BLaER1 (cell line): ENCODE measurements around the gene GLS.
A peak's percentile ranks its signal among the peaks of the same experiment; 100 is the strongest.

Experiments
- H3K27ac ChIP-seq: shearing (Covaris generic); formaldehyde crosslinking; 2 replicates; pipeline ENCODE4 v1.8.1; 2022
- H3K27me3 ChIP-seq: shearing (Covaris generic); formaldehyde crosslinking; 2 replicates; pipeline ENCODE4 v1.8.1; 2022
- H3K36me3 ChIP-seq: shearing (Covaris generic); formaldehyde crosslinking; 2 replicates; pipeline ENCODE4 v1.8.1; 2022
- H3K4me1 ChIP-seq: shearing (Covaris generic); formaldehyde crosslinking; 2 replicates; pipeline ENCODE4 v1.8.1; 2022
- H3K4me2 ChIP-seq: shearing (Covaris generic); formaldehyde crosslinking; 2 replicates; pipeline ENCODE4 v1.8.1; 2022
- H3K4me3 ChIP-seq: shearing (Covaris generic); formaldehyde crosslinking; 2 replicates; pipeline ENCODE4 v1.8.1; 2022
- H3K9ac ChIP-seq: shearing (Covaris generic); formaldehyde crosslinking; 2 replicates; pipeline ENCODE4 v1.8.1; 2022
- H3K9me3 ChIP-seq: shearing (Covaris generic); formaldehyde crosslinking; 2 replicates; pipeline ENCODE4 v1.8.1; 2022
- H4K20me1 ChIP-seq: shearing (Covaris generic); formaldehyde crosslinking; 2 replicates; pipeline ENCODE4 v1.8.1; 2022
- Cebpa-rat ChIP-seq: shearing (Covaris generic); IDR thresholded peaks from 2 replicates; pipeline ENCODE4 v1.8.1; 2022

GLS gene

DNA sequence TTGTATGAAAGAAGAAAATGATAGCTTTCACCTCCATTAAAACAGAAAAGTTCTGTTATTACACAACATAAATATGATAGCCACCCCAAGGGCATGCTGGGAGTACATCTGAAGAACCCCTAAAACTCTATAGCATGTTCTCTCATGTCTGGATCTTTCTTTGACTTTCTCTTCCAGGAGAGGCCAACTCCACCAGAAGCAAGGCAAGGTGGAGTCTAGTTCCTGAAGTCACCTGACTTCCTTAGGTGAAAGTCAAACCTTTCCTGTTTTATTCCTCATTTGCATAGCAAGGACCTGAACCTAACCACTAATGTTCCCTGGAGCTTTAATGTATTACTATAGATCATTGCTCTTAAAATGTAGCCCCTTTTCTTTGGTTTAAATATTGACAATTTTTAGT, 127.7 kb downstream of the GLS start:
- H3K4me1 ChIP-seq, result peaks cover 10% of the 10 kb centered on the region
- H3K4me2 ChIP-seq, result no peak overlapping the region
- H3K4me3 ChIP-seq, result no peak overlapping the region
- 0 out of 2 replicates have a peak, but pooled peaks cover 7% of the 10 kb centered on the region for H4K20me1 ChIP-seq
- H3K27me3 ChIP-seq, result no peaks in the 10 kb centered on the region
- no peak overlapping the region for H3K27ac ChIP-seq
- no peak for TF ChIP-seq Cebpa-rat
- H3K9me3 ChIP-seq, result 0 out of 2 replicates have a peak, but pooled peaks cover 2% of the 10 kb centered on the region
- H3K9ac ChIP-seq, result no peak overlapping the region
- peaks cover 69% of the 10 kb centered on the region for H3K36me3 ChIP-seq

DNA sequence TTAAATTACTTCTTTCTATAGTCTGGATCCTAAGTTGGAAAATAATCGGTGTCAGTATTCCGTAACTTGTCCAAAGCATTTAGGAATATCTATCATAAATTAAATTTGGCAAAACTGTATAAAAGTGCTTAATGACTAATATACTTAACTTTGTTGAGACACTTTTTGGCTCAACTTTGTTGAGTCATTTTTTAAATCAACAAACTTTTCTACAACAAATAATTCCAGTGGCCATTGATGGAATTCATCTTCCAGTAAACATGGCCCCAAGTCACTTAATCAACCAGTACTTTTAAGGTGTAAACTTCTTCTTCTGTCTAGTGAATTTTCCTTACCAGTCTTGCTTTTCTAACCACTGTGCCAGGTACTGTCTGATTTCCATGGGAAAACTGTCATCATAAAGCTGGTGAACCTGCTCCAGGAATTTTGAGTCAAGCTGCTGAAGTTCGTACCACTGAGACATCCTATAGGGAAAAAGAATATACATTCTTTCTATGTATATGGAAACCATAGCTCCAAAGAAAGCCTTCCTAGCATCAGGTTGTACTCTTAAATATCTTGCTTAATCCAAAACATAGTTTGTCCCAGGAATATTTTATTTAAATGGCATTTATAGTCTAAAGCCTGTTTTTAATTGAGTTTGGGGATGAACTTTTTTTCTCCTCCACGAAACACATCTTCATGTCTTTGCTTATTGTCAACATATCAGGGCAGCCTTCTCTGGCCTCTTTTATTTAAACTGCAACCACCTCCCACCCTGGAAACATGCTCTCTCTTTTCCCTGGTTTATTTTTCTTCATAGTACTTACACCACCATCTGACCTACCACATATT, 129.1 kb downstream of the GLS start:
- no peak overlapping the region for H3K4me3 ChIP-seq
- no peaks in the 10 kb centered on the region for H3K9me3 ChIP-seq
- H3K9ac ChIP-seq, result no peak overlapping the region
- H3K27ac ChIP-seq, result no peak overlapping the region
- no peaks in the 10 kb centered on the region for H3K27me3 ChIP-seq
- H3K4me1 ChIP-seq, result peaks cover 19% of the 10 kb centered on the region
- peaks cover 54% of the 10 kb centered on the region for H3K36me3 ChIP-seq
- TF ChIP-seq Cebpa-rat, result no peak
- 0 out of 2 replicates have a peak, but pooled peaks cover 7% of the 10 kb centered on the region for H4K20me1 ChIP-seq
- no peak overlapping the region for H3K4me2 ChIP-seq

DNA sequence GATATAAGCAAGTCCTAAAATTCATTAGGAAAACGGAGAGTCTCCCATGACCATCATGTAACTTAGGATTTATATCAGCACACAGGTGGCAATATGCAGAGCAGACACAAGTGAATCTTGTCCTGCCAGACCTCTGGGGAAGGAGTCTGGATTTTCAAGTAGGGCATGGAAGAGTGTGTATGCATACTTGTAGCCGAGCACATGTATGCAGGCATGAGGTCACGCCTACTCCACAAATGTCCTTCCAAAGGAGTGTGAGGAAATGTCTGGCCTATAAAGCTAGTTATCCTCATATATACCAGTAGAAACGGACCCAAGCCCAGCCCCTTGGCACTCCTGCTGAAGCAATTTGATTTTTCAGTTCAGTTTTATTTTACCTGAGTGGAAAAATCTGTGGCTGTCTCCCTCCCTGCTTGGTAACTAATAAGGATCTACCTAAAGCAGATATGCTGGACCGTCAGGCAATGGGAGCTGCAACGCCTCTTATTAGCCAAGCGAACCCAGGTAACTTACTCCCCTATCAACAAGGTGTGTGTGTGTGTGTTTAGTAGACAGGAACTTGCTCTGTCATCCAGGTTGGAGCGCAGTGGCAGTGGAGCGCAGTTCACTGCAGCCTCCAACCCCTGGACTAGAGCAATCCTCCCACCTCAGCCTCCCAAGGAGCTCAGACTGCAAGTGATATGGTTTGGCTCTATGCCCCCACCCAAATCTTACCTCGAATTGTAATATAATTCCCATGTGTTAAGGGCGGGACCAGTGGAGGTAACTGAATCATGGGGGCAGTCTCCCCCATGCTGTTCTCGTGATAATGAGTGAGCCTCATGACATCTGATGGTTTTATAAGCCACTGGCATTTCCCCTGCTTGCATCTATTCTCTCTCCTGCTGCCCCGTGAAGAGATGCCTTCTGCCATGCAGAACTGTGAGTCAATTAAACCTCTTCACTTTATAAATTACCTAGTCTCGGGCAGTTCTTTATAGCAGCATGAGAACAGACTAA, 130.6 kb downstream of the GLS start:
- 0 out of 2 replicates have a peak, but pooled peaks cover 7% of the 10 kb centered on the region for H4K20me1 ChIP-seq
- no peaks in the 10 kb centered on the region for H3K27me3 ChIP-seq
- H3K4me1 ChIP-seq, result peaks cover 22% of the 10 kb centered on the region
- no peaks in the 10 kb centered on the region for H3K9me3 ChIP-seq
- TF ChIP-seq Cebpa-rat, result no peak
- H3K4me2 ChIP-seq, result no peak overlapping the region
- H3K9ac ChIP-seq, result no peak overlapping the region
- peaks cover 40% of the 10 kb centered on the region for H3K36me3 ChIP-seq
- no peak overlapping the region for H3K4me3 ChIP-seq
- H3K27ac ChIP-seq, result no peak overlapping the region

DNA sequence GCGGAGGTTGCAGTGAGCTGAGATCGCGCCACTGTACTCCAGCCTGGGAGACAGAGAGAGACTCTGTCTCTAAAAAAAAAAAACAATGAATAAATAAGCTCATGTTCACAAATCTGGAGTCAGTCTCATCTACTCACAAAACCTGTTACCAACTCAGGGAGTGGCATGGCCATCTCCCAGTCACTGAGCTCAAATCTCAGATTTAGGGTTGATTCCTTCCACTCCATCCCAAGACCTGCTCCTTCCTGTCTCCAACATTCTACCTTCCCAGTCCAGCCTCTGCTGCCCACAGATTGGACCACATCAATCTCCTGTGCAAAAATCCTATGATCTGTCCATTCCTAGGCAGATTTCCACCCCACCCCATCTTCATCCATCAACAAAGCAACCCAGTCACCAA, 131.7 kb downstream of the GLS start:
- peak overlapping the region; percentile 92 for H3K4me2 ChIP-seq
- no peaks in the 10 kb centered on the region for H3K9me3 ChIP-seq
- peaks cover 28% of the 10 kb centered on the region for H3K36me3 ChIP-seq
- H3K27ac ChIP-seq, result no peak overlapping the region
- H3K9ac ChIP-seq, result no peak overlapping the region
- H3K4me1 ChIP-seq, result peaks cover 22% of the 10 kb centered on the region
- no peak overlapping the region for H3K4me3 ChIP-seq
- 0 out of 2 replicates have a peak, but pooled peaks cover 7% of the 10 kb centered on the region for H4K20me1 ChIP-seq
- H3K27me3 ChIP-seq, result no peaks in the 10 kb centered on the region
- no peak for TF ChIP-seq Cebpa-rat

DNA sequence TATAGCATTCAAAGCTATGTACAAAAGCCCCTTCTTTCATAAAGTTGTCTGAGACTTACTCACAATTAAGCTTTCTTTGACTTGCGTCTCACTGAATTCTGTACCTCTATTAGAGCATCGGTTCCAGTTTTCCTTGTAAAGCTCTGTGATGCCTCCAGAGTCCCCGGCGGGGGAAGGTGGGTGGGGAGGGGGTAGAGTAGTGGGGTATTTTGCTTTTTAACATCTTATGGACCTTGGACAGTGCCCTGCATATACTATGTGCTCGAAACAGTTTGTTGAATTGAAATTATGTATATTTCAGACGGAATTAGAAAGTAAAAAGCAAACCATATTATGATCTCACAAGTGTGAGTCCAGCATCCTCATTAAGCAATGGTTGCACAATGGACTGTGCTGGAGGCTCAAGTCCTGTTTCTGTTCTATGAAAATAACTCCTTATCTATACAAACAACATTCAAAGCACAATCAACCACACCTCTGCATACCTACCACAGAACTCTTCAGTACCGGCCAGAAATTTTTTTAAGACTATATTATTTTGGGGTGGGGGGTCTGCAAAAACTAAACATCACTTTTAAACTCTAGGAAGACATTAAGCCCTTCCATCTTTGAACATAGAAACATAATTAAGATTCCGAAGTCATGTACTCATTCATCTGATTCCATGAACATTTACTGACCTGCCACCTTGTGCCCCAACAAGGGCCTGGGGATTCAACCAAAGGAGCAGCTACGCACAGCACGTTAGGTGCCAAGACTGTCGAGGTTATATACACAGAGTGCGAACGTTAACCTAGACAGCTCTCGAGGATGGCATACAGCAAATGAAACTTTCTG, 132.4 kb downstream of the GLS start:
- H3K27me3 ChIP-seq, result no peaks in the 10 kb centered on the region
- peak overlapping the region; percentile 87; the same call in 1 of the 2 replicates for H3K27ac ChIP-seq
- peaks cover 22% of the 10 kb centered on the region for H3K36me3 ChIP-seq
- peaks cover 22% of the 10 kb centered on the region for H3K4me1 ChIP-seq
- no peaks in the 10 kb centered on the region for H3K9me3 ChIP-seq
- peak overlapping the region; percentile 92 for H3K4me2 ChIP-seq
- peak overlapping the region; percentile 90 for H3K9ac ChIP-seq
- no peak for TF ChIP-seq Cebpa-rat
- H3K4me3 ChIP-seq, result peak overlapping the region; percentile 95
- H4K20me1 ChIP-seq, result 0 out of 2 replicates have a peak, but pooled peaks cover 7% of the 10 kb centered on the region

DNA sequence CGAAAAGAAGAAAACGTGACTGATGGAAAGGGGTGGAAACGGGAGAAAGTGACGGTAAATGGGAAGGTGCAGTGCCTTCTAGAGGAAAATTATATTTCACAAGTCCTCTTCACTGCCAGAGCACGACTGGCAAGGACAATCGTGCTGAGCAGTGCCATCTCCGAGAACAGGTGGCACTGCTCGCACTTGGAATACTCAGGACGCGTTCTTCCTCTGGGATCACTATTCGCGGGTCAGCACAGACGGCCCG, 133.0 kb downstream of the GLS start:
- Histone ChIP-seq H3K36me3 (peaks cover 17% of the 10 kb centered on the region), H3K27me3 (no peaks in the 10 kb centered on the region), H3K4me3 (peak overlapping the region; percentile 95), H3K9me3 (no peaks in the 10 kb centered on the region), H3K9ac (peak overlapping the region; percentile 90), H4K20me1 (0 out of 2 replicates have a peak, but pooled peaks cover 7% of the 10 kb centered on the region), H3K4me2 (peak overlapping the region; percentile 92), H3K4me1 (peaks cover 22% of the 10 kb centered on the region), H3K27ac (peak overlapping the region; percentile 87)
- TF ChIP-seq Cebpa-rat, result no peak

DNA sequence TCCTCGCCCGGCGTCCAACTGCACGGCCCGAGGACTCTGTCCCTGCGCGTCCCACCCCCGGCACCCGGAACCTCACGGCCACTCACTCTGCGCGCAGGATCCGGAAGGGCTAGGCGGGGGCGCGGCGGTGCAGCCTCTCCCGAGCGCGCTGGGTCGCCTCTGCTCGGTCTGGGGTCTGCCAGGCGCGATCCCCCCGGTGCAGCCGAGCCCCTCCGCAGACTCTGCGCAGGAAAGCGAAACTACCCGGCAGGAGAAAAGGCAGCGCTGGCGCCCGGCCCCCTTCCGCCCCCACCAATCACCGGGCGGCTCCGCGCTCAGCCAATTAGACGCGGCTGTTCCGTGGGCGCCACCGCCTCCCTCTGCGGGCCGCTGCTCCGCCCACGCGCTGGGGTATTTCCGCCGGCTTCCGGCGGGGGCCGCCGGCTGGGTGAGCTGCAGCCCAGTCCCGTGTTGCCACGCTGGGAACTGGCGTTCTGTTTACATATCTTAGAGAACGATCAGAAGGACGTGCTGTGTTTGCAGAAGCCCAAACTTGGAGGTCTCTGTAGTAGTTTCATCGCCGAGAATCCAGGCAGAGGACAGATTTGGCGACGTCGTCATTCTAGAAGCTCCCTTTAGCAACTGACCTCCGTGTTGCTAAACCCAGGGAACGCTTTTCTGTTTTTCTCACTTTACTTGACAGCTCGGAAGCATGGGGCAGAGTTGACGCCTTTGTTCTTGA, 133.5 kb downstream of the GLS start, which contains the start of gene STAT1:
Gene STAT1, minus strand, starts transcription at position 240 of the 721 bp plus-strand sequence. CDS start 4,168 bp downstream, outside the sequence.
- peak within 1 kb of the TSS; percentile 90 for H3K9ac ChIP-seq
- H4K20me1 ChIP-seq, result 0 out of 2 replicates have a peak, but pooled peaks cover 7% of the 10 kb centered on the region
- peak within 1 kb of the TSS; percentile 87 for H3K27ac ChIP-seq
- H3K9me3 ChIP-seq, result no peaks in the 10 kb centered on the region
- no peak for TF ChIP-seq Cebpa-rat
- H3K4me1 ChIP-seq, result peaks cover 22% of the 10 kb centered on the region
- peak within 1 kb of the TSS; percentile 95 for H3K4me3 ChIP-seq
- no peaks in the 10 kb centered on the region for H3K27me3 ChIP-seq
- peak within 1 kb of the TSS; percentile 92 for H3K4me2 ChIP-seq
- H3K36me3 ChIP-seq, result peaks cover 17% of the 10 kb centered on the region

DNA sequence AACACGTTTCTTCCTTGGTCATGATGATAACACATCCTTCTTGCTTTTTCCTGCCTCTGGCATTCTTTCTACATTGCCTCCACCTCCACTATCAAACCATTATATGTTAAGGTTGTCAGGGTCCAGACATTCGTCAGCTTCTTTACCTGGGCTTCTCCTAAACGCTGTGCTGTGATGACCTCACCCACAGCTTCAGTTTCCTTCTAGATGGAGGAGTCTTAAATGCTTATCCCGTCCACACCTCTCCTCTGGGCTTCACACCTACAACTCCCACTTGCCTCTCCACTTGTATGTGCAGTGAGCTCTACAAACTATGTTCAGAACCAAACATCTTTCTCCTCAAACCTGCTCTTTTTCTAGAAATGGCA, 134.0 kb downstream of the GLS start:
- Histone ChIP-seq H3K36me3 (peaks cover 15% of the 10 kb centered on the region), H3K27me3 (no peaks in the 10 kb centered on the region), H3K27ac (peak overlapping the region; percentile 87), H3K4me1 (peaks cover 25% of the 10 kb centered on the region), H3K4me2 (peak overlapping the region; percentile 85), H4K20me1 (0 out of 2 replicates have a peak, but pooled peaks cover 7% of the 10 kb centered on the region), H3K9ac (peak overlapping the region; percentile 90), H3K9me3 (no peaks in the 10 kb centered on the region), H3K4me3 (peak overlapping the region; percentile 95)
- no peak for TF ChIP-seq Cebpa-rat
